GM12878 (cell line): ENCODE data around the gene DYNLT3. TPM values are rescaled to one million over a fixed set of nuclear protein-coding genes. Genes with fewer than 3 reads are reported as not detected.

ENCODE experiments used
- ATAC-seq: fragments of 200-7000 bp; cut with Tn5 transposase; 3 replicates; pipeline ENCODE4 v1.9.1; 2020; ENCODE audit warnings: mild to moderate bottlenecking, moderate library complexity
- BruUV-seq: library from RNA; stranded (reverse); fragments of 400-500 nt; replicated peaks from 2 replicates; lab custom pipeline; 2021; lab: Mats Ljungman, UMichigan
- CTCF ChIA-PET: fragments of 300-600 bp; sonication (Branson Sonifier 250); formaldehyde crosslinking; extraction: SDS; loops from one replicate; lab custom pipeline; 2021; ENCODE audit warnings: inconsistent platforms; lab: Yijun Ruan, JAX
- POLR2A ChIA-PET: fragments of 350-600 bp; formaldehyde crosslinking; extraction: SDS; loops from one replicate; lab custom pipeline; 2021; ENCODE audit warnings: inconsistent platforms; lab: Charles Lee
- RAD21 ChIA-PET: fragments of 300-600 bp; sonication (Branson Sonifier 250); formaldehyde crosslinking; loops from one replicate; lab custom pipeline; 2023; ENCODE audit warnings: antibody characterized with exemption; ENCODE audit not compliant: unreplicated experiment; lab: Charles Lee
- SMC1A ChIA-PET: fragments of 300-600 bp; sonication (Branson Sonifier 250); formaldehyde crosslinking; loops from one replicate; lab custom pipeline; 2023; ENCODE audit not compliant: unreplicated experiment, uncharacterized antibody; lab: Charles Lee
- DNase-seq: peaks from one replicate; pipeline ENCODE4 v3.0.0-alpha.2; 2011; ENCODE audit warnings: low read depth, low spot score
- FAIRE-seq: peaks from 3 replicates; lab custom pipeline; 2011; peaks lifted over from hg19 to GRCh38; lab: Jason Lieb, UNC
- H2AFZ ChIP-seq: 2 replicates; pipeline ENCODE4 v1.6.0; 2011; ENCODE audit warnings: low read depth, low read length, control low read depth; ENCODE audit not compliant: control insufficient read depth
- H3K27ac ChIP-seq: 2 replicates; pipeline ENCODE4 v1.5.1; 2011; ENCODE audit warnings: control low read depth; ENCODE audit not compliant: control insufficient read depth, insufficient read depth
- H3K27me3 ChIP-seq, 2 experiments: replicated peaks in 1 of 2; 2 replicates each; pipeline versions ENCODE4 v1.6.0 to v1.6.1; 2011; ENCODE audit warnings: low read length in 1 of 2; ENCODE audit not compliant: control insufficient read depth in 2 of 2, insufficient read depth in 2 of 2
- H3K36me3 ChIP-seq, 2 experiments: 2 replicates each; pipeline ENCODE4 v1.5.1; 2011; ENCODE audit warnings: low read length in 1 of 2; ENCODE audit not compliant: control insufficient read depth in 2 of 2, insufficient read depth in 2 of 2
- H3K4me1 ChIP-seq: 2 replicates; pipeline ENCODE4 v1.6.1; 2011; ENCODE audit warnings: mild to moderate bottlenecking, low read length, moderate library complexity, mixed read lengths; ENCODE audit not compliant: control insufficient read depth, insufficient read depth
- H3K4me2 ChIP-seq: 2 replicates; pipeline ENCODE4 v1.6.0; 2011; ENCODE audit warnings: control low read depth; ENCODE audit not compliant: control insufficient read depth, insufficient read depth
- H3K4me3 ChIP-seq: fragments of 200-600 bp; sonication (generic); 2 replicates; pipeline ENCODE4 v1.5.1; 2016
- H3K79me2 ChIP-seq: 2 replicates; pipeline ENCODE4 v1.6.0; 2011; ENCODE audit warnings: low read length; ENCODE audit not compliant: control insufficient read depth, insufficient read depth
- H3K9ac ChIP-seq: 2 replicates; pipeline ENCODE4 v1.8.0; 2011; ENCODE audit warnings: low read length, control low read depth, mixed read lengths; ENCODE audit not compliant: control insufficient read depth, insufficient read depth
- H3K9me3 ChIP-seq: replicated peaks from 3 replicates; pipeline ENCODE4 v1.5.1; 2011; ENCODE audit warnings: mild to moderate bottlenecking, low read length; ENCODE audit not compliant: control insufficient read depth, insufficient read depth
- H4K20me1 ChIP-seq: 2 replicates; pipeline ENCODE4 v1.6.0; 2011; ENCODE audit not compliant: control insufficient read depth, insufficient read depth
- BCL11A ChIP-seq: IDR thresholded peaks from 2 replicates; pipeline ENCODE4 v1.6.1; 2011; ENCODE audit warnings: low read depth, low read length
- GABPA ChIP-seq: IDR thresholded peaks from 2 replicates; pipeline ENCODE4 v1.6.1; 2014; ENCODE audit warnings: antibody characterized with exemption, low read depth, mild to moderate bottlenecking, inconsistent platforms
- HCFC1 ChIP-seq: fragments of 150-350 bp; IDR thresholded peaks from 2 replicates; pipeline ENCODE4 v1.6.1; 2014; ENCODE audit warnings: low read length
- IKZF1 ChIP-seq: fragments of 450-650 bp; conservative IDR thresholded peaks from 2 replicates; pipeline ENCODE4 v1.6.1; 2017; ENCODE audit warnings: antibody characterized with exemption, mild to moderate bottlenecking
- IKZF2 ChIP-seq, 2 experiments: fragments of 450-650 bp; IDR thresholded peaks; 2 replicates each; pipeline ENCODE4 v1.6.1; 2017; ENCODE audit warnings: mild to moderate bottlenecking in 2 of 2, moderate library complexity in 2 of 2
- IRF4 ChIP-seq: IDR thresholded peaks from 2 replicates; pipeline ENCODE4 v1.6.1; 2011; ENCODE audit warnings: low read depth, low read length
- MYB ChIP-seq: fragments of 150-350 bp; IDR thresholded peaks from 2 replicates; pipeline ENCODE4 v1.6.1; 2014; ENCODE audit warnings: mild to moderate bottlenecking, low read depth, low read length, borderline replicate concordance
- MYC ChIP-seq: IDR thresholded peaks from 2 replicates; pipeline ENCODE4 v1.6.1; 2011; ENCODE audit warnings: mild to moderate bottlenecking, low read length, moderate library complexity, inconsistent platforms; ENCODE audit not compliant: insufficient read depth, insufficient replicate concordance, insufficient read length, severe bottlenecking
- RAD51 ChIP-seq: fragments of 450-650 bp; IDR thresholded peaks from 2 replicates; pipeline ENCODE4 v1.6.1; 2016; ENCODE audit warnings: moderate library complexity, mild to moderate bottlenecking, inconsistent platforms
- RELA ChIP-seq: fragments of 450-650 bp; IDR thresholded peaks from 2 replicates; pipeline ENCODE4 v1.8.0; 2014; ENCODE audit warnings: borderline replicate concordance; ENCODE audit not compliant: partially characterized antibody
- RUNX3 ChIP-seq: IDR thresholded peaks from 2 replicates; pipeline ENCODE4 v1.6.1; 2012; ENCODE audit warnings: low read length, inconsistent platforms
- SMC3 ChIP-seq: IDR thresholded peaks from 2 replicates; pipeline ENCODE4 v1.6.1; 2011; ENCODE audit warnings: low read length, improper control_type of control experiment, borderline replicate concordance
- TARDBP ChIP-seq: IDR thresholded peaks from 2 replicates; pipeline ENCODE4 v1.6.1; 2016; ENCODE audit warnings: borderline replicate concordance
- TCF7 ChIP-seq: IDR thresholded peaks from 2 replicates; pipeline ENCODE4 v1.6.1; 2014; ENCODE audit warnings: antibody characterized with exemption, borderline replicate concordance
- YBX1 ChIP-seq: fragments of 450-650 bp; IDR thresholded peaks from 2 replicates; pipeline ENCODE4 v1.6.1; 2016; ENCODE audit warnings: antibody characterized with exemption
- ZZZ3 ChIP-seq: IDR thresholded peaks from 2 replicates; pipeline ENCODE4 v1.6.1; 2011; ENCODE audit warnings: low read depth; ENCODE audit not compliant: control insufficient read depth, insufficient read length
- WGBS: methylation state at CpG from one replicate; pipeline ENCODE4 v1.1.6; 2016; ENCODE audit warnings: low lambda C conversion rate; ENCODE audit not compliant: insufficient replicate concordance, insufficient coverage; ENCODE audit errors: missing lambda C conversion rate; 5-methylcytosine and 5-hydroxymethylcytosine counted together
- in situ Hi-C: fragments of 300-500 bp; cut with MboI; formaldehyde crosslinking; loops from 9 replicates; pipeline ENCODE4 v1.14.3; 2018; ENCODE audit warnings: mixed read lengths
- intact Hi-C: fragments of 100-400 bp; cut with micrococcal nuclease; formaldehyde crosslinking; loops from one replicate; pipeline ENCODE4 v1.14.2; 2022; ENCODE audit not compliant: unreplicated experiment
- polyA plus RNA-seq, 11 experiments: library from polyadenylated mRNA; depleted of rRNA in 4 of 11; unstranded in 6 of 11; stranded (reverse) in 5 of 11; fragments of >200 nt; fragmentation: Nextera tagmentation in 4 of 11; fragmentation: Illumina TruSeq in 1 of 11; extraction: Ambion mirVana in 4 of 11; extraction: Trizol in 1 of 11; gene quantifications; 1 replicate in 1 of 11; 2 replicates in 10 of 11; pipeline versions ENCODE4 v1.2.1 to v1.2.3, GENCODE V29; 2011 to 2016; ENCODE audit warnings: inconsistent platforms in 2 of 11, missing spikeins in 2 of 11, low read depth in 1 of 11
- total RNA-seq, 4 experiments: library from RNA; depleted of rRNA in 3 of 4; stranded (reverse); fragments of >200 nt in 3 of 4; fragmentation: Illumina TruSeq in 1 of 4; extraction: Trizol in 1 of 4; gene quantifications; 2 replicates each; pipeline versions ENCODE4 v1.2.1 to v1.2.3, GENCODE V29; 2013 to 2021
- TF ChIP-seq, protein P1 (sequence below): IDR thresholded peaks from 2 replicates; pipeline ENCODE4 v1.6.1; 2012; ENCODE audit warnings: improper control_type of control experiment, low read depth, low read length; ENCODE audit not compliant: insufficient replicate concordance
- TF ChIP-seq, protein P2 (sequence below): IDR thresholded peaks from 2 replicates; pipeline ENCODE4 v1.6.1; 2011; ENCODE audit warnings: borderline replicate concordance, low read depth, mild to moderate bottlenecking, moderate library complexity, low read length; ENCODE audit not compliant: insufficient read depth, poor library complexity, severe bottlenecking

DYNLT3 gene
- total and polyA plus RNA-seq, 10 of the 15 experiments (the other 5 are each of a cell fraction or from before 2014, with no cell fraction given), result 8.0 to 19.2 (median 12.8) TPM

DNA sequence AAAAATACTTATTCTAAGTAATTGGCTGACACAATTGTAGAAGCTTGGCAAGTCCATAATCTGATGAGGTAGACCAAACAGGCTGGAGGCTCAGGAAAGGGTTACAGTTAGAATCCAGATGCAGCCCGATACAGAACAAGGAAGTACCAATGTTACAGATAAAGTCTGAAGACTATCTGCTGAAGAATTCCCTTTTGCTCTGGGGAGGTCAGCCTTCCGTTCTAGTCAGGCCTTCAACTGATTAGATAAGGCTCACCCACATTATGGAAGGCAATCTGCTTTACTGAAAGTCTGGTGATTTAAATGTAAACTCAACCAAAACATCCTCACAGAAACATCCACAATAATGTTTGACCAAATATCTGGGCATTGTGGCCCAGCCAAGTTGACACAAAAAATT lies 7.4 kb upstream of the DYNLT3 start:
- ChIA-PET RAD21 (no interaction called here), CTCF (no interaction called here), POLR2A (interaction anchor here (0.6 kb wide), 1 partner anchor 251 kb away, joined by 3 read pairs; no protein-coding TSS in a partner anchor), SMC1A (no interaction called here)
- in situ Hi-C loops, result no loop called here
- H3K9ac ChIP-seq, result no peak overlapping the region
- no peaks in the 10 kb centered on the region for H3K4me1 ChIP-seq
- TF ChIP-seq GABPA, result no peak
- TF ChIP-seq RAD51, result no peak
- no peak for TF ChIP-seq RELA
- TF ChIP-seq ZZZ3, result no peak
- TF ChIP-seq YBX1, result no peak
- TF ChIP-seq RUNX3, result no peak
- TF ChIP-seq MYC, result no peak
- TF ChIP-seq BCL11A, result no peak
- no peak for TF ChIP-seq IKZF1
- TF ChIP-seq HCFC1, result no peak
- TF ChIP-seq TCF7, result no peak
- TF ChIP-seq IRF4, result no peak
- TF ChIP-seq, protein P1, sequence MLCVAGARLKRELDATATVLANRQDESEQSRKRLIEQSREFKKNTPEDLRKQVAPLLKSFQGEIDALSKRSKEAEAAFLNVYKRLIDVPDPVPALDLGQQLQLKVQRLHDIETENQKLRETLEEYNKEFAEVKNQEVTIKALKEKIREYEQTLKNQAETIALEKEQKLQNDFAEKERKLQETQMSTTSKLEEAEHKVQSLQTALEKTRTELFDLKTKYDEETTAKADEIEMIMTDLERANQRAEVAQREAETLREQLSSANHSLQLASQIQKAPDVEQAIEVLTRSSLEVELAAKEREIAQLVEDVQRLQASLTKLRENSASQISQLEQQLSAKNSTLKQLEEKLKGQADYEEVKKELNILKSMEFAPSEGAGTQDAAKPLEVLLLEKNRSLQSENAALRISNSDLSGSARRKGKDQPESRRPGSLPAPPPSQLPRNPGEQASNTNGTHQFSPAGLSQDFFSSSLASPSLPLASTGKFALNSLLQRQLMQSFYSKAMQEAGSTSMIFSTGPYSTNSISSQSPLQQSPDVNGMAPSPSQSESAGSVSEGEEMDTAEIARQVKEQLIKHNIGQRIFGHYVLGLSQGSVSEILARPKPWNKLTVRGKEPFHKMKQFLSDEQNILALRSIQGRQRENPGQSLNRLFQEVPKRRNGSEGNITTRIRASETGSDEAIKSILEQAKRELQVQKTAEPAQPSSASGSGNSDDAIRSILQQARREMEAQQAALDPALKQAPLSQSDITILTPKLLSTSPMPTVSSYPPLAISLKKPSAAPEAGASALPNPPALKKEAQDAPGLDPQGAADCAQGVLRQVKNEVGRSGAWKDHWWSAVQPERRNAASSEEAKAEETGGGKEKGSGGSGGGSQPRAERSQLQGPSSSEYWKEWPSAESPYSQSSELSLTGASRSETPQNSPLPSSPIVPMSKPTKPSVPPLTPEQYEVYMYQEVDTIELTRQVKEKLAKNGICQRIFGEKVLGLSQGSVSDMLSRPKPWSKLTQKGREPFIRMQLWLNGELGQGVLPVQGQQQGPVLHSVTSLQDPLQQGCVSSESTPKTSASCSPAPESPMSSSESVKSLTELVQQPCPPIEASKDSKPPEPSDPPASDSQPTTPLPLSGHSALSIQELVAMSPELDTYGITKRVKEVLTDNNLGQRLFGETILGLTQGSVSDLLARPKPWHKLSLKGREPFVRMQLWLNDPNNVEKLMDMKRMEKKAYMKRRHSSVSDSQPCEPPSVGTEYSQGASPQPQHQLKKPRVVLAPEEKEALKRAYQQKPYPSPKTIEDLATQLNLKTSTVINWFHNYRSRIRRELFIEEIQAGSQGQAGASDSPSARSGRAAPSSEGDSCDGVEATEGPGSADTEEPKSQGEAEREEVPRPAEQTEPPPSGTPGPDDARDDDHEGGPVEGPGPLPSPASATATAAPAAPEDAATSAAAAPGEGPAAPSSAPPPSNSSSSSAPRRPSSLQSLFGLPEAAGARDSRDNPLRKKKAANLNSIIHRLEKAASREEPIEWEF, result no peak
- TF ChIP-seq, protein P2, sequence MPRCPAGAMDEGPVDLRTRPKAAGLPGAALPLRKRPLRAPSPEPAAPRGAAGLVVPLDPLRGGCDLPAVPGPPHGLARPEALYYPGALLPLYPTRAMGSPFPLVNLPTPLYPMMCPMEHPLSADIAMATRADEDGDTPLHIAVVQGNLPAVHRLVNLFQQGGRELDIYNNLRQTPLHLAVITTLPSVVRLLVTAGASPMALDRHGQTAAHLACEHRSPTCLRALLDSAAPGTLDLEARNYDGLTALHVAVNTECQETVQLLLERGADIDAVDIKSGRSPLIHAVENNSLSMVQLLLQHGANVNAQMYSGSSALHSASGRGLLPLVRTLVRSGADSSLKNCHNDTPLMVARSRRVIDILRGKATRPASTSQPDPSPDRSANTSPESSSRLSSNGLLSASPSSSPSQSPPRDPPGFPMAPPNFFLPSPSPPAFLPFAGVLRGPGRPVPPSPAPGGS, result no peak
- TF ChIP-seq TARDBP, result no peak
- TF ChIP-seq MYB, result no peak
- TF ChIP-seq IKZF2 (IDR thresholded peaks at IDR 0.05), result no peak
- TF ChIP-seq SMC3, result no peak
- TF ChIP-seq, all 136 proteins: peak for 0
- Histone ChIP-seq H3K36me3 (no peaks in the 10 kb centered on the region), H3K27me3 (no peaks in the 10 kb centered on the region; a peak in 1 of 4 replicates), H3K4me2 (no peak overlapping the region), H3K27ac (no peak overlapping the region), H3K4me3 (no peak overlapping the region), H4K20me1 (no peaks in the 10 kb centered on the region), H2AFZ (no peak overlapping the region), H3K9me3 (no peaks in the 10 kb centered on the region), H3K79me2 (no peaks in the 10 kb centered on the region)
- FAIRE-seq (no peak), ATAC-seq (no peak), DNase-seq (no peak)
- 0% methylated on average over 2 of the region's 2 CpGs for WGBS
- intact Hi-C loops, result no loop called here
- no TSS peak for BruUV-seq
